IMR-90 (cell line): Measurements from ENCODE around the gene NSUN4. TPM values are rescaled to one million over a fixed set of nuclear protein-coding genes. Genes with fewer than 3 reads are reported as not detected.

Source experiments
- ATAC-seq: fragments of 200-7000 bp; cut with Tn5 transposase; 2 replicates; pipeline ENCODE4 v1.9.1; 2020; ENCODE audit warnings: low read depth, mild to moderate bottlenecking, moderate library complexity
- BruUV-seq: library from RNA; stranded (reverse); fragments of 400-500 nt; replicated peaks from 2 replicates; lab custom pipeline; 2021; lab: Mats Ljungman, UMichigan
- CTCF ChIA-PET: fragments of 300-600 bp; formaldehyde crosslinking; extraction: SDS; loops from one replicate; lab custom pipeline; 2021; ENCODE audit warnings: antibody characterized with exemption; lab: Yijun Ruan, JAX
- POLR2A ChIA-PET: fragments of 300-600 bp; sonication (Branson Sonifier 250); formaldehyde crosslinking; loops from one replicate; lab custom pipeline; 2022; ENCODE audit warnings: antibody characterized with exemption; ENCODE audit not compliant: unreplicated experiment; lab: Charles Lee
- DNase-seq: peaks from one replicate; pipeline ENCODE4 v3.0.0; 2013
- H2AFZ ChIP-seq: replicated peaks from 2 replicates; pipeline ENCODE3; 2013; ENCODE audit warnings: low read length, mild to moderate bottlenecking; ENCODE audit not compliant: poor library complexity
- H2AK5ac ChIP-seq: 2 replicates; pipeline ENCODE4 v1.6.1; 2013; ENCODE audit warnings: low read depth, low read length, inconsistent platforms
- H2AK9ac ChIP-seq: replicated peaks from 2 replicates; pipeline ENCODE3; 2013; ENCODE audit warnings: mild to moderate bottlenecking, low read depth, low read length, moderate library complexity; ENCODE audit not compliant: poor library complexity
- H2BK120ac ChIP-seq: 2 replicates; pipeline ENCODE4 v1.6.1; 2013; ENCODE audit warnings: low read depth, low read length, inconsistent platforms
- H2BK15ac ChIP-seq: 3 replicates; pipeline ENCODE4 v1.6.1; 2013; ENCODE audit warnings: low read depth, low read length, inconsistent platforms
- H2BK20ac ChIP-seq: 2 replicates; pipeline ENCODE4 v1.6.1; 2013; ENCODE audit warnings: low read depth, mild to moderate bottlenecking, inconsistent platforms, low read length, moderate library complexity
- H2BK5ac ChIP-seq: 2 replicates; pipeline ENCODE4 v1.6.1; 2013; ENCODE audit warnings: mild to moderate bottlenecking, low read depth, low read length, inconsistent platforms; ENCODE audit not compliant: poor library complexity, severe bottlenecking
- H3K14ac ChIP-seq: replicated peaks from 2 replicates; pipeline ENCODE4 v1.6.1; 2013; ENCODE audit warnings: low read depth, low read length, inconsistent platforms
- H3K18ac ChIP-seq: 2 replicates; pipeline ENCODE4 v1.6.1; 2013; ENCODE audit warnings: low read depth, low read length, control low read depth
- H3K23ac ChIP-seq: 2 replicates; pipeline ENCODE4 v1.6.1; 2013; ENCODE audit warnings: low read depth, low read length, inconsistent platforms
- H3K27ac ChIP-seq: 2 replicates; pipeline ENCODE4 v1.5.1; 2013; ENCODE audit warnings: mild to moderate bottlenecking, control low read depth, low read length; ENCODE audit not compliant: insufficient read depth
- H3K27me3 ChIP-seq: 2 replicates; pipeline ENCODE4 v1.6.1; 2013; ENCODE audit warnings: low read length; ENCODE audit not compliant: control insufficient read depth, insufficient read depth
- H3K36me3 ChIP-seq: 2 replicates; pipeline ENCODE4 v1.6.1; 2013; ENCODE audit warnings: low read length, mixed read lengths; ENCODE audit not compliant: control insufficient read depth, insufficient read depth
- H3K4ac ChIP-seq: 2 replicates; pipeline ENCODE4 v1.6.1; 2013; ENCODE audit warnings: low read depth, low read length, inconsistent platforms
- H3K4me1 ChIP-seq: 2 replicates; pipeline ENCODE4 v1.6.1; 2013; ENCODE audit warnings: low read length, mixed read lengths; ENCODE audit not compliant: control insufficient read depth, insufficient read depth
- H3K4me2 ChIP-seq: 2 replicates; pipeline ENCODE4 v1.6.1; 2013; ENCODE audit warnings: low read depth, mild to moderate bottlenecking, control low read depth, low read length, moderate library complexity
- H3K4me3 ChIP-seq: 2 replicates; pipeline ENCODE4 v1.5.1; 2013; ENCODE audit warnings: low read depth, mild to moderate bottlenecking, control low read depth, low read length, moderate library complexity; ENCODE audit not compliant: insufficient read depth
- H3K56ac ChIP-seq: 2 replicates; pipeline ENCODE4 v1.6.1; 2013; ENCODE audit warnings: low read length, inconsistent platforms; ENCODE audit not compliant: insufficient read depth; ENCODE audit errors: extremely low read depth
- H3K79me1 ChIP-seq, 2 experiments: 2 replicates each; pipeline ENCODE4 v1.6.1; 2013; ENCODE audit warnings: low read length in 2 of 2, inconsistent platforms in 1 of 2, low read depth in 1 of 2
- H3K9ac ChIP-seq: 2 replicates; pipeline ENCODE4 v1.6.1; 2013; ENCODE audit warnings: low read depth, low read length, control low read depth
- H3K9me1 ChIP-seq: 2 replicates; pipeline ENCODE4 v1.6.1; 2013; ENCODE audit warnings: low read length, inconsistent platforms; ENCODE audit not compliant: insufficient read depth
- H3K9me3 ChIP-seq: 2 replicates; pipeline ENCODE4 v1.6.1; 2013; ENCODE audit warnings: low read length; ENCODE audit not compliant: control insufficient read depth, insufficient read depth
- H4K20me1 ChIP-seq: 2 replicates; pipeline ENCODE4 v1.6.1; 2013; ENCODE audit warnings: low read length, inconsistent platforms; ENCODE audit not compliant: insufficient read depth
- H4K5ac ChIP-seq: 2 replicates; pipeline ENCODE4 v1.6.1; 2013; ENCODE audit warnings: mild to moderate bottlenecking, low read depth, low read length, control low read depth
- H4K8ac ChIP-seq, 2 experiments: 2 replicates each; pipeline ENCODE4 v1.6.1; 2013; ENCODE audit warnings: low read depth in 2 of 2, low read length in 2 of 2, control low read depth in 1 of 2, inconsistent platforms in 1 of 2
- H4K91ac ChIP-seq: 2 replicates; pipeline ENCODE4 v1.6.1; 2013; ENCODE audit warnings: low read depth, low read length, inconsistent platforms; ENCODE audit not compliant: insufficient read depth
- BHLHE40 ChIP-seq: fragments of 150-350 bp; IDR thresholded peaks from 2 replicates; pipeline ENCODE4 v1.6.1; 2016; ENCODE audit warnings: mild to moderate bottlenecking, low read depth, low read length
- WGBS, 2 experiments: methylation state at CpG; one replicate each; pipeline versions ENCODE4 v1.1.5 to v1.1.7; 2013; ENCODE audit warnings: missing lambda C conversion rate in 2 of 2; ENCODE audit not compliant: insufficient read length in 1 of 2; ENCODE audit errors: extremely low coverage in 2 of 2; 5-methylcytosine and 5-hydroxymethylcytosine counted together
- dilution Hi-C: fragments of 300-500 bp; cut with HindIII; formaldehyde crosslinking; loops from one replicate; pipeline ENCODE4 v1.14.3; 2018; ENCODE audit warnings: low sequenced_read_pairs; ENCODE audit not compliant: unreplicated experiment
- in situ Hi-C: fragments of 300-500 bp; cut with MboI; formaldehyde crosslinking; loops from 3 replicates; pipeline ENCODE4 v1.14.3; 2019; ENCODE audit warnings: low sequenced_read_pairs, inconsistent platforms, mixed read lengths
- intact Hi-C: fragments of 100-400 bp; cut with micrococcal nuclease; formaldehyde crosslinking; loops from 2 replicates; pipeline ENCODE4 v1.10.0; 2022
- polyA plus RNA-seq, 3 experiments: library from polyadenylated mRNA; depleted of rRNA; stranded (reverse); fragments of >200 nt; gene quantifications; 2 replicates each; pipeline ENCODE4 v1.2.3, GENCODE V29; 2012; ENCODE audit warnings: low replicate concordance in 1 of 3
- total RNA-seq: library from RNA; depleted of rRNA; stranded (reverse); fragments of >200 nt; gene quantifications from 2 replicates; pipeline ENCODE4 v1.2.3, GENCODE V29; 2012

The NSUN4 gene
- total and polyA plus RNA-seq, 2 of the 4 experiments (the other 2 are of a cell fraction): 10.9 to 13.0 TPM

DNA sequence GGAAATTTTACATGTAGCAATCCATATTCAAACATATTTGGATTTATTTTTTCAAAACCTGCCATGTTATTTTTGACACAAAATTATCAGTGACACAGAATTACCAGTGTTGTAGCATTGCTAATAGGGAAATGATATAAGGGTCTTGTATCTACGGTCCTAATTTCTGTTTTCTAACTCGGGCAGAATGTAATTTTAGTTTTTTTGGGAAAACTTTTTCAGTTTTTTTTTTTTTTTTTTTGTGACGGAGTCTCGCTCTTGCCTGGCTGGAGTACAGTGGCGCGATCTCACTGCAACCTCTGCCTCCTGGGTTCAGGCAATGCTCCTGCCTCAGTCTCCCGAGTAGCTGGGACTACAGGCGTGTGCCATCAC, 34.5 kb upstream of the NSUN4 start:
- Histone ChIP-seq H2AK9ac (no peak overlapping the region), H3K27me3 (no peaks in the 10 kb centered on the region), H2BK20ac (no peak overlapping the region), H4K91ac (no peak overlapping the region), H3K4me1 (no peaks in the 10 kb centered on the region), H3K4ac (no peak overlapping the region), H2BK120ac (no peak overlapping the region), H4K20me1 (peaks cover 22% of the 10 kb centered on the region), H3K79me1 (peaks cover 12 to 32% of the 10 kb centered on the region in 2 experiments), H4K8ac (no peak overlapping the region), H3K27ac (no peak overlapping the region), H3K23ac (no peak overlapping the region), H2BK15ac (no peak overlapping the region), H2BK5ac (no peak overlapping the region), H2AFZ (no peak overlapping the region), H3K9me3 (no peaks in the 10 kb centered on the region), H3K36me3 (peaks cover 16% of the 10 kb centered on the region), H4K5ac (no peak overlapping the region), H3K56ac (no peak overlapping the region), H3K18ac (no peak overlapping the region), H3K14ac (no peak overlapping the region), H3K9ac (no peak overlapping the region), H3K4me2 (no peak overlapping the region), H2AK5ac (no peak overlapping the region), H3K4me3 (no peak overlapping the region), H3K9me1 (no peaks in the 10 kb centered on the region)
- dilution Hi-C loops: no loop called here
- BruUV-seq: no TSS peak
- no CpG with 5 or more reads among the region's 8 CpGs for WGBS, 2 experiments
- DNase-seq (no peak), ATAC-seq (no peak)
- TF ChIP-seq BHLHE40: no peak
- CTCF ChIA-PET: no interaction called here
- POLR2A ChIA-PET: no interaction called here
- in situ Hi-C loops: no loop called here
- intact Hi-C loops: no loop called here
